ENCODE data around the gene NPC1L1.

Gene NPC1L1, protein sequence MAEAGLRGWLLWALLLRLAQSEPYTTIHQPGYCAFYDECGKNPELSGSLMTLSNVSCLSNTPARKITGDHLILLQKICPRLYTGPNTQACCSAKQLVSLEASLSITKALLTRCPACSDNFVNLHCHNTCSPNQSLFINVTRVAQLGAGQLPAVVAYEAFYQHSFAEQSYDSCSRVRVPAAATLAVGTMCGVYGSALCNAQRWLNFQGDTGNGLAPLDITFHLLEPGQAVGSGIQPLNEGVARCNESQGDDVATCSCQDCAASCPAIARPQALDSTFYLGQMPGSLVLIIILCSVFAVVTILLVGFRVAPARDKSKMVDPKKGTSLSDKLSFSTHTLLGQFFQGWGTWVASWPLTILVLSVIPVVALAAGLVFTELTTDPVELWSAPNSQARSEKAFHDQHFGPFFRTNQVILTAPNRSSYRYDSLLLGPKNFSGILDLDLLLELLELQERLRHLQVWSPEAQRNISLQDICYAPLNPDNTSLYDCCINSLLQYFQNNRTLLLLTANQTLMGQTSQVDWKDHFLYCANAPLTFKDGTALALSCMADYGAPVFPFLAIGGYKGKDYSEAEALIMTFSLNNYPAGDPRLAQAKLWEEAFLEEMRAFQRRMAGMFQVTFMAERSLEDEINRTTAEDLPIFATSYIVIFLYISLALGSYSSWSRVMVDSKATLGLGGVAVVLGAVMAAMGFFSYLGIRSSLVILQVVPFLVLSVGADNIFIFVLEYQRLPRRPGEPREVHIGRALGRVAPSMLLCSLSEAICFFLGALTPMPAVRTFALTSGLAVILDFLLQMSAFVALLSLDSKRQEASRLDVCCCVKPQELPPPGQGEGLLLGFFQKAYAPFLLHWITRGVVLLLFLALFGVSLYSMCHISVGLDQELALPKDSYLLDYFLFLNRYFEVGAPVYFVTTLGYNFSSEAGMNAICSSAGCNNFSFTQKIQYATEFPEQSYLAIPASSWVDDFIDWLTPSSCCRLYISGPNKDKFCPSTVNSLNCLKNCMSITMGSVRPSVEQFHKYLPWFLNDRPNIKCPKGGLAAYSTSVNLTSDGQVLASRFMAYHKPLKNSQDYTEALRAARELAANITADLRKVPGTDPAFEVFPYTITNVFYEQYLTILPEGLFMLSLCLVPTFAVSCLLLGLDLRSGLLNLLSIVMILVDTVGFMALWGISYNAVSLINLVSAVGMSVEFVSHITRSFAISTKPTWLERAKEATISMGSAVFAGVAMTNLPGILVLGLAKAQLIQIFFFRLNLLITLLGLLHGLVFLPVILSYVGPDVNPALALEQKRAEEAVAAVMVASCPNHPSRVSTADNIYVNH (N-terminal part only)

GRCh38 chr7:44541028-44541869 is at the start of gene NPC1L1:
Gene NPC1L1 (minus strand): TSS chr7:44541330. CDS start chr7:44541259, 71 bp downstream.
- no peak for DNase-seq

DNA sequence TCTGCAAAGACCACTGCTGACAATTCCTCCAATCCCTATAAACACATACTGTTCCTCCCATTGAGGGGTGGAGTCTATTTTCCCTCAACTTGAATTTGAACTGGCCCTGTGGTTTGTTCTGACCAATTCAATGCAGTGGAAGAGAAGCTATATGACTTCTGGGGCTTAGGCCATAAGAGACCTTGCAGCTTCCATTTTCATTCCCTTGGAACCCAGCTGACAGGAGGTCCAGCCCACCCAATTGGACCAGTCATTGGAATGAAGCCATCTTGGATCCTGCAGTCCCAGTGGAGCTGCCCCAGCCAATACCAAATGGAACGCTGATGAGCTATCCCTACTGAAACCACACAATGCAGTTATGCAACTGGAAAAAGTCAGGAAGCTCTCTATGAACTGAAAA is 49.8 kb upstream of the NPC1L1 start:
- no peak for DNase-seq

GRCh38 chr7:44587843-44588711 is 46.9 kb upstream of the NPC1L1 start:
- DNase-seq: peak; percentile 82

GRCh38 chr7:44583146-44583865 is 42.2 kb upstream of the NPC1L1 start:
- no peak for DNase-seq

- DNase-seq: peak; percentile 100
These were observed 40.9 kb upstream of the NPC1L1 start, which contains the start of gene TMED4 for GRCh38 chr7:44581879-44582603. Gene TMED4 (minus strand): TSS chr7:44582231. CDS start chr7:44582206, 25 bp downstream.

DNA sequence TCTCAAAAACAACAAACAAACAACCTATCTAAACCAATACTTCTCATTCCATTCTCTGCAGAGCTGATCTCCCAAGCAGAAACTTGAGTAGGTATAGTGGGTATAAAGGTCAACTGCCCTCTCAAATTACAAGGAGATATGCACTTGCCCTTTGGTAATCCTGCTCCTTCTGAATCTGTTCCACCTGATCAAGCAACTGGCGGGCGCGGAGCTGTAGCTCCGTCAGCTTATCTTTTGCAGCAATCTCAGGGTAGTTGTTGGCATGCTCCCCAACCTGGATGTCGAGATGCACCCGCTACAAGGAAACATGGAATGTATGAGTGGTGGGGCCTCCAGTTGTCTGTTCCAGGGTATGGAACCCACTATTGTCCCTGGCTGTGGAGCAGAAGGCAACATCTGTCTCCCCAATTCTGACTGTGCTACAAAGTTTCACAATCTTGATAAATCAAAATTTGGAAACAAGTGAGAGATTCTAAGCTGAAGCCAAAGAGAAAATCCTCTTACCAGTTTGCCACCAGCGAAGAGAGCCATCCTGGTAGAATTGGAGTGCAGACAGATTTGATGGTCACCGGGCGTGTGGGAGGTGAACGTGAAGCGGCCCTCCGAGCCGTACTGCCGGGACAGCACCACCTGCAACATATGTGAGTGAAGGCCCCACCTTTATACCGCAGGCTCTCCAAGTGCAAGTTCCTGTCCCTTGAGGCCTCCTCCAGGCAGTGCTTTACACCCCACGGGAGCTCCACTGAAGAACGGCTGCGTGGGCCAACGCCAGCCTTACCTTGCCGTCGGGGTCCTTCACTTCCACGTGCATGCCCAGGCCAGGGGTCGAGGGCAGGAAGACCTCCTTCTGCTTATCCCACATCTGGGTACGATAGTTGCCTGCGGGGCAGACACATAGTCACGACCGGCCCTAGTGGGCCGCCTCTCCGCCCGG is 40.1 kb upstream of the NPC1L1 start:
- DNase-seq: peak; percentile 66

DNA sequence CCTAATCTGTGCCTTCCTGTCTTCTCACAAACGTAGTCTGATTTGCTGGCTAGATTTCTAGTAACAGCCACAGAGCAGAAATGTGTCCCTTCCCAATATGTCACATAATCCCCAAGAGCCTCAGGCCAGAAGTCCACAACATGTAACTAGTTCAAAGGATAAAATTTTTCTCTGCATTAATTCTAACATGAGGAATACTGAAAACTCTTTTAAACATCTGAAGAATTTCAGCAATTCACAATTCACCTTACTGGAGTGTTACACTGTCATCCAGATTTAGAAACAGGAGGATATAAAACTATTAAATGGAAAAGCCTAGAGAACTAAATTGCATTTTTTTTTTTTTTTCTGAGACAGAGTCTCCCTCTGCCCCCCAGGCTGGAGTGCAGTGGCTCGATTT is 35.1 kb upstream of the NPC1L1 start:
- DNase-seq: no peak

GRCh38 chr7:44575054-44575453 is 33.9 kb upstream of the NPC1L1 start:
- no peak for DNase-seq

DNA sequence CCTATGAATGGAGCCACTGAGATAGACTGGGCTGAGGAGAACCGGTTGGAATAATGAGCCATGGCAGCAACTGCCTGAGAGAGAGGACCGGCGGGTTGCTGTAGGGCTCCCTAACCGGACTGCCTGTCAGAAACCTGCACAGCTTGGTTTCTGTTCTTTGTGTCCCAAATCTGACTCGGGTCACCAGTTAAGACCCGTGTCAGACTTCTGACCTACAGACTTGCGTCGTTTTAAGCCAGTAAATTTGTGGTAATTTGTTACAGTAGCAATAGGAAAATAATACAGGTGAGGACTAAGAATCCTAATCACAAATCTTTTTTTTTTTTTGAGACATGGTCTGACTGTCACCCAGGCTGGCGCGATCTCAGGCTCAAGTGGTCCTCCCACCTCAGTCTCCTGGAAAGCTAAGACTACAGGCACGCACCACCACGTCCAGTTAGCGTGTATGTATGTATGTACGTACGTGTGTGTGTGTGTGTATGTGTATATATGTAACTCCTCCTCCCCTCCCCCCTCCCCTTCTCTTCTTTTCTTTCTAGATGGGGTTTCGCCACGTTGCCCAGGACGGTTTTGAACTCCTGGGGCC is 33.2 kb upstream of the NPC1L1 start:
- no peak for DNase-seq

GRCh38 chr7:44573464-44574286 is 32.5 kb upstream of the NPC1L1 start, which contains the start of gene DDX56:
Gene DDX56 (minus strand): TSS chr7:44573908. CDS start chr7:44573895, 13 bp downstream.
- DNase-seq: peak; percentile 94

GRCh38 chr7:44572771-44573170 is 31.6 kb upstream of the NPC1L1 start:
- no peak for DNase-seq

- no peak for DNase-seq
These were observed 28.8 kb upstream of the NPC1L1 start for GRCh38 chr7:44569959-44570358.

DNA sequence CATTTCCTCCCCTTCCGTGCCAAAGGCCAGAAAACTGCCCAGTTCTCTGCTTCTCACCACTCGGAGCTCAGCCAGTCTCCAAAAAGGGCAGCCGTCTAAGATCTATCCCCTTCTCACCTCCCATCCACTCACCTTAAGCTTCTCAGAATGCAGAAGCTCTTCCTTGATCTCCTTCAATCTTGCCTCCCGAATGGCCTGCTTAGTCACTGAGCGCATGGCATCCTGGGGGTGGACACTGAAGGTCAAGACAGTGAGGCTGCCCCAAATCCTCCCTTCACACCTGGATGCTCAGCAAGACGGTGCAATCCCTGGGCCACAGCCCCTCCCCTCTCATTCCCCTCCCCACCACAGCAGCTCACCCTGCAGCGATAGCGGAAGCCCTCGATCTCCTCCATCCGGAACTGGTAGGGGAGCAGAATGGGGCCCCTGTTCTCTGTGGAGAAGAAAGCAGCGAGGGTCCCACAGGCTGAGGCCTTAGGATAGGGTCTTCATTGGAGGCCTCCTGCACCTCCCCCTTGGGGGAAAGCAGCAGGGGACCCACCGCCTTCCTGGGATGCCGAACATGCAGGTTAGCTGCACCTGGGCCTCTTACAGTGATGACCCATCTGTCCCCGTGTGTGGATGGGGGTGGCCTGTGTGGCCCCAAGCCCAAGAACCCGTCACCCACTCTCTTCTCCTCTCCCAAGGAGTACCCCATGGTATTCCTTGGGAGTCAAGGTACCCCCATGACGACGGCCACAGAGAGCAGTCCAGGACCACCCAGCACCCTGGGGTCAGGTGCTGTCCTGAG is 27.8 kb upstream of the NPC1L1 start:
- DNase-seq: no peak

DNA sequence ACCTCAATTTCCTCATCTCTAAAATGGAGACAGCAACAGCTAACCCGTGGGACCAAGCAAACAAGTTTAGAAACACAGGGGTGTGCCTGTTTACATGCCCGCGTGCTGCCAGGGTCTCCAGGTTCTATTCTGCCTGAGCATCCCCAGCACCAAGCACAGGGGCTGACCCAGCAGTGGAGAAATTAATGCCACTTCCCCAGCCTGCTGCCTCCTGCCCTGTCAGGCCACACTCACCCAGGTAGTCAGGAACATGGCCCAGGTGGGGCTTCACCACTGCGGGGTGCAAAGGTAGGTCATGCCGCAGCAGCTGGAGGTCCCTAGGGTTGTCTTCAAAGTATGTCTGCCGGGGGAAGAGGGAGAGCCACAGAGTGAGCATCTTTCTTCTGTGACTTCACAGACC is 26.8 kb upstream of the NPC1L1 start:
- no peak for DNase-seq

GRCh38 chr7:44566680-44567079 is 25.6 kb upstream of the NPC1L1 start:
- DNase-seq: no peak

Data from CD4-positive, alpha-beta T cell treated with Interleukin-17A for 1 hour (primary cell).